Omental fat pad (tissue), 4 donors: ENCODE data around the gene KBTBD4. TPM values are rescaled to one million over a fixed set of nuclear protein-coding genes. Genes with fewer than 3 reads are reported as not detected.
"Not testable (repeated sequence)": the region's sequence is repeated elsewhere in the genome, so short reads cannot be mapped to it uniquely, and the experiment has no call there.

Experiments
- ATAC-seq: fragments of 150-250 bp; one replicate; pipeline ENCODE4 v1.9.1; 2016; ENCODE audit warnings: mild to moderate bottlenecking, moderate library complexity; ENCODE audit not compliant: low FRiP score
- DNase-seq: peaks from one replicate; pipeline ENCODE4 v3.0.0-alpha.2; 2019; ENCODE audit warnings: low spot score
- CTCF ChIP-seq, 3 donors: fragments of 450-650 bp; IDR thresholded peaks; one replicate each; pipeline ENCODE4 v1.5.1; 2016 to 2017; ENCODE audit warnings: antibody characterized with exemption in 3 of 3, mild to moderate bottlenecking in 3 of 3, moderate library complexity in 2 of 3
- total RNA-seq, 4 donors: library from RNA; depleted of rRNA; stranded (reverse); fragments of >200 nt; gene quantifications; one replicate each; pipeline ENCODE4 v1.1.0, GENCODE V29; 2016

The KBTBD4 gene
- total RNA-seq, 4 donors from 2014 or later = 12.4 to 18.7 (median 16.7) TPM

- ATAC-seq = no peak
- no peak for DNase-seq
- no peak for TF ChIP-seq CTCF (IDR thresholded peaks at IDR 0.05)
Observed at GRCh38 chr11:47538741-47539565, 39.8 kb downstream of the KBTBD4 start.

GRCh38 chr11:47536915-47537314, 41.9 kb downstream of the KBTBD4 start:
- no peak for DNase-seq
- TF ChIP-seq CTCF (IDR thresholded peaks at IDR 0.05) = no peak
- no peak for ATAC-seq

GRCh38 chr11:47534704-47535251, 44.0 kb downstream of the KBTBD4 start:
- DNase-seq (no peak), ATAC-seq (no peak)
- TF ChIP-seq CTCF (IDR thresholded peaks at IDR 0.05) = no peak

- ATAC-seq = no peak
- DNase-seq = no peak
- TF ChIP-seq CTCF (IDR thresholded peaks at IDR 0.05) = no peak
Observed at GRCh38 chr11:47533690-47534151, 45.0 kb downstream of the KBTBD4 start.

GRCh38 chr11:47532597-47533213, 46.1 kb downstream of the KBTBD4 start:
- ATAC-seq (no peak), DNase-seq (no peak)
- no peak for TF ChIP-seq CTCF (IDR thresholded peaks at IDR 0.05)

- no peak for TF ChIP-seq CTCF (IDR thresholded peaks at IDR 0.05)
- no peak for DNase-seq
- ATAC-seq = no peak
Observed at GRCh38 chr11:47531666-47532065, 47.1 kb downstream of the KBTBD4 start.

GRCh38 chr11:47530721-47531120, 48.0 kb downstream of the KBTBD4 start:
- not testable (repeated sequence) for DNase-seq, ATAC-seq
